Neural crest cell (in vitro differentiated cells): Measurements from ENCODE around the gene GARRE1. TPM values are rescaled to one million over a fixed set of nuclear protein-coding genes. Genes with fewer than 3 reads are reported as not detected.

ENCODE experiments used
- DNase-seq: peaks from one replicate; pipeline ENCODE4 v3.0.0; 2021; ENCODE audit warnings: low read depth, mixed read lengths, low spot score
- H3K27ac Mint-ChIP-seq: one replicate; pipeline ENCODE4 v1.8.0; 2021; ENCODE audit warnings: mild to moderate bottlenecking, mixed read lengths; ENCODE audit not compliant: unreplicated experiment
- H3K27me3 Mint-ChIP-seq: 2 replicates; pipeline ENCODE4 v1.8.0; 2021; ENCODE audit warnings: low read depth, mild to moderate bottlenecking, mixed read lengths
- H3K36me3 Mint-ChIP-seq: 2 replicates; pipeline ENCODE4 v1.8.0; 2021; ENCODE audit warnings: low read depth, mild to moderate bottlenecking, mixed read lengths
- H3K4me1 Mint-ChIP-seq: 2 replicates; pipeline ENCODE4 v1.8.0; 2021; ENCODE audit warnings: mixed read lengths
- H3K4me3 Mint-ChIP-seq: one replicate; pipeline ENCODE4 v1.8.0; 2021; ENCODE audit warnings: mild to moderate bottlenecking, mixed read lengths
- H3K9me3 Mint-ChIP-seq: 2 replicates; pipeline ENCODE4 v1.8.0; 2021; ENCODE audit warnings: mixed read lengths
- CTCF ChIP-seq: fragments of 200-600 bp; sonication (generic); conservative IDR thresholded peaks from 2 replicates; pipeline ENCODE4 v1.5.0; 2021; ENCODE audit warnings: antibody characterized with exemption, mild to moderate bottlenecking
- total RNA-seq: library from RNA; stranded (reverse); gene quantifications from 2 replicates; pipeline ENCODE4 v1.2.1, GENCODE V29; 2021

Gene GARRE1
- total RNA-seq, 1 donor from 2014 or later = 20.0 TPM

DNA sequence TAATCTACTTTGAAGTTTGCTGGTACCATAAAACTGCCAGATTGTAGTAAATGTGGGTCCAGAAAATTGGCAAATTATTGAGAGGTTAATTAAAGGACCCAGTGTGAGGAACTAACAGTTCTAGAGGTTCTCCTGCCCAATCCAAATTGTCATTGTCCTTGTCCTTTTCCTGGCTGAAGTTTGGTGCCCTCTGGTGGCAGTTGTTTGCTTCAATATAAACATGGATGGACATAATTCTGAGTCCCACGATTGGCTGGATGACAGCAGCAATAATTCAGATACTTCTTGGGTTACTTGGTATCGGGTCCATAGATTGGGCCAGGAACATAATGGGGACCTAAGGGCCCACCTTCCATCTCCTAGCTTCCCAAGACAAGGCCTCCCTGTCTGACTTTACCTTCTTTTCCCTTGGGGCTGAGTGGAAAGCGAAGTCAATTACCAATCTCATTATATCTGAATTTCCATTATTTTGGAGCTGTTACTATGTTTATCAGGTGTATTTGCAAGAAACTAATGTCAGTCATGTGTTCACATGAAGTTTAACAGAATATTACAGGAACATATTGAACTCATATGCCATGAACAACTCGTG is 33.8 kb upstream of the GARRE1 start:
- Mint-ChIP-seq H3K36me3 (peaks cover 29% of the 10 kb centered on the region), H3K4me1 (peaks cover 6% of the 10 kb centered on the region), H3K4me3 (no peak overlapping the region), H3K27me3 (no peaks in the 10 kb centered on the region), H3K27ac (no peak overlapping the region), H3K9me3 (no peaks in the 10 kb centered on the region)
- DNase-seq = peak; percentile 61
- TF ChIP-seq CTCF = peak; percentile 79

DNA sequence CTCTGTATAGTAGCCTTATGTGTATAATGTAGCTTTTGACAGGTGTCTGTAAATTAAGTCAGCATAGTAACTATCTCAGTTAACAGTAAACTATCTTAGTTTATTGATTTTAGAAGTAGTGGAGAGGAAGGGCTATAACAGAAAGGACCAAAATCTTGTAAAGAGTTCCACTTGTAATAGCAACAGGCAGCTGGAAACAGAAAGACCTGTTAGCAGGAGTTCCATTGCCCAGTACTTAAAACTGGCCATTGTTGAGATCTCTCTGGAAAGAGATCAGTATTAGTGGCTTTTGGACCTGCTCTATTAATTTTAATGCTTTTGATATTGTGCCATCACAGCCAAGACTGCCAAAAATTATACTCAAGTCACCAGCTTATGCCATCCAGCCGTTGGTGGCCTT is 32.0 kb upstream of the GARRE1 start:
- no peaks in the 10 kb centered on the region for H3K27me3 Mint-ChIP-seq
- no peaks in the 10 kb centered on the region for H3K9me3 Mint-ChIP-seq
- TF ChIP-seq CTCF = no peak
- peaks cover 34% of the 10 kb centered on the region for H3K36me3 Mint-ChIP-seq
- no peak for DNase-seq
- H3K4me3 Mint-ChIP-seq = no peak overlapping the region
- H3K27ac Mint-ChIP-seq = no peak overlapping the region
- H3K4me1 Mint-ChIP-seq = peaks cover 6% of the 10 kb centered on the region

DNA sequence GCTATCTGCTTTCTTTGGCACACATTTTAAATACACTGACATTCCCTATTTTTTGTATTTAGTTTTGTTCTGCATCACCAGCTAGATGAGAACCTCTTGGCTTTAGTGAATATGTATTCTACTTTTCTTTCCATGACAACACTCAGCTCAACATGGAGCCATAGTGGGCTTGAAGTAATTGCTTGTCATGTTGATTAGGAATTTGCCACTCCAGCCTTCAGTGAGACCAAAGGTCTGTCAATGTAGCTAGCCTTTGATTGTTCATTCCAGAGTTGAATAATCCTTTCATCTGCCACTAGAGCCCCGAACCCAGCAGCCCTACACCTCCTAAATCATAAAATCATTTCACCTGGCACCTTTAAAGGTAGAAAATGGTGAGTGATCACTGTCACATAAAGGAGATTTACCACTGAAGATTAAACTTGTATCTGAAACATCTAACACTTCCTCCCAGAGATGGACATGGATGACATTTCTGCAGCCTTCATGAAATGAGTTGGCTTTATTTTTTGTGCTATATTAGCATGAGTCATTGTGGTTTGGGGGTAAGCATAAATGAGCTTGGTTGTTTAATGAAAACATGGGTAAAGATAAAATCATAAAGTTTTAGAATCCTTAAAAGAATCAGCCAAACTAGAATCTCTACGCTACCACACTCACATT is 29.2 kb upstream of the GARRE1 start:
- no peaks in the 10 kb centered on the region for H3K27me3 Mint-ChIP-seq
- DNase-seq = no peak
- H3K27ac Mint-ChIP-seq = no peak overlapping the region
- no peaks in the 10 kb centered on the region for H3K9me3 Mint-ChIP-seq
- H3K4me1 Mint-ChIP-seq = peaks cover 6% of the 10 kb centered on the region
- H3K4me3 Mint-ChIP-seq = no peak overlapping the region
- TF ChIP-seq CTCF = no peak
- peaks cover 31% of the 10 kb centered on the region for H3K36me3 Mint-ChIP-seq

DNA sequence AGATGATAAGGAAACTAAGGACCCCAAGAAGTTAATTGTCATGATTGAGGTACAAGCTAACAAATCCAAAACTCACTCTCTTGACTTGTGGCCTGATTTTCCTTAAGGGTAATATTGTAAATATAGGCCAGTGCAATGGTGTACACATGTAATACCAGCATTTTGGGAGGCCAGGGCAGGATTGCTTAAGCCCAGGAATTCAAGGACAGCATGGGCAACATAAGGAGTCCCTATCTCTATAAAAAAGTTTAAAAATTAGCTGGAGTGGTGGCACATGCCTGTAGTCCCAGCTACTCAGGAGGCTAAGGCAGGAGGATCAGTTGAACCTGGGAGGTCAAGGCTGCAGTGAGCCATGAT is 28.7 kb upstream of the GARRE1 start:
- Mint-ChIP-seq H3K4me3 (no peak overlapping the region), H3K27me3 (no peaks in the 10 kb centered on the region), H3K9me3 (no peaks in the 10 kb centered on the region), H3K36me3 (peaks cover 29% of the 10 kb centered on the region), H3K27ac (no peak overlapping the region), H3K4me1 (peaks cover 6% of the 10 kb centered on the region)
- no peak for TF ChIP-seq CTCF
- DNase-seq = no peak

DNA sequence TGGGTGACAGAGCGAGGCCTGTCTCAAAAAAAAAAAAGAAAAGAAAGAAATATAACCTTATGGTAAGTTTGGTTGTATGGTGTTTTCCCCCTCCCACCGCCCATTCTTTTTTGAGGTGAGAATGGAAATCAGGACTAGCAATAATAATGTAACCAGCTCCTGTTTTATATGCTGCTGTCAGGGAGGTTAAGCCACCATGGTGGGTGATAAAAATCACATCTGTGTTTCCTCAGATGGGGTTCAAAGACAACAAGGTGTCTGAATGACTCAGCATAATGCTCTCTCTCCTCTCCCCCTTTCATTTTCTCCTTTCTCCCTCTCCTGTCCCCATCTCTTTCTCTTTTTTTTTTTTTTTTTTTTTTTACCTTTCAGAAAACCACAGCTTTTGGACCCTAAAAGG is 28.3 kb upstream of the GARRE1 start:
- Mint-ChIP-seq H3K36me3 (peaks cover 28% of the 10 kb centered on the region), H3K27me3 (no peaks in the 10 kb centered on the region), H3K4me3 (no peak overlapping the region), H3K9me3 (no peaks in the 10 kb centered on the region), H3K27ac (no peak overlapping the region), H3K4me1 (peaks cover 6% of the 10 kb centered on the region)
- no peak for DNase-seq
- no peak for TF ChIP-seq CTCF
